Liver (tissue), 9 donors: ENCODE measurements around the gene TOX4. TPM values are rescaled to one million over a fixed set of nuclear protein-coding genes. Genes with fewer than 3 reads are reported as not detected.

Experiments
- DNase-seq: peaks from one replicate; pipeline ENCODE4 v3.0.0-alpha.2; 2017; ENCODE audit warnings: low spot score
- H3K27ac ChIP-seq, 2 donors: one replicate each; pipeline ENCODE4 v1.7.0; 2013; ENCODE audit warnings: inconsistent platforms in 2 of 2, low read length in 2 of 2, control low read depth in 1 of 2, low read depth in 1 of 2, mild to moderate bottlenecking in 1 of 2
- H3K27me3 ChIP-seq, 4 donors: one replicate each; pipeline versions ENCODE4 v1.6.1 to v1.7.0; 2013; ENCODE audit warnings: low read length in 3 of 4, inconsistent platforms in 1 of 4, mild to moderate bottlenecking in 1 of 4, moderate library complexity in 1 of 4; ENCODE audit not compliant: control insufficient read depth in 4 of 4, insufficient read depth in 4 of 4
- H3K36me3 ChIP-seq, 4 donors: one replicate each; pipeline versions ENCODE4 v1.6.1 to v1.7.0; 2013; ENCODE audit warnings: low read length in 3 of 4, mild to moderate bottlenecking in 3 of 4, low read depth in 1 of 4, moderate library complexity in 1 of 4; ENCODE audit not compliant: control insufficient read depth in 4 of 4, insufficient read depth in 3 of 4
- H3K4me1 ChIP-seq, 4 donors: one replicate each; pipeline versions ENCODE4 v1.6.1 to v1.7.0; 2013; ENCODE audit warnings: low read length in 3 of 4, mild to moderate bottlenecking in 3 of 4, moderate library complexity in 1 of 4; ENCODE audit not compliant: control insufficient read depth in 4 of 4, insufficient read depth in 4 of 4
- H3K4me3 ChIP-seq, 3 donors: one replicate each; pipeline versions ENCODE4 v1.6.1 to v1.7.0; 2013; ENCODE audit warnings: low read length in 3 of 3, control low read depth in 1 of 3, low read depth in 1 of 3, mild to moderate bottlenecking in 1 of 3
- H3K9ac ChIP-seq, 2 donors: one replicate each; pipeline ENCODE4 v1.7.0; 2013; ENCODE audit warnings: low read length in 2 of 2, mild to moderate bottlenecking in 2 of 2, moderate library complexity in 2 of 2, control low read depth in 1 of 2, low read depth in 1 of 2
- H3K9me3 ChIP-seq, 4 donors: one replicate each; pipeline versions ENCODE4 v1.6.1 to v1.7.0; 2013; ENCODE audit warnings: low read length in 3 of 4; ENCODE audit not compliant: control insufficient read depth in 4 of 4
- EGR1 ChIP-seq, 2 donors: IDR thresholded peaks; 2 replicates each; pipeline ENCODE4 v1.6.1; 2016 to 2018; ENCODE audit warnings: antibody characterized with exemption in 2 of 2, low read depth in 2 of 2
- FOXA1 ChIP-seq: IDR thresholded peaks from 2 replicates; pipeline ENCODE4 v1.6.1; 2016; ENCODE audit warnings: antibody characterized with exemption
- FOXA2 ChIP-seq: IDR thresholded peaks from 2 replicates; pipeline ENCODE4 v1.6.1; 2016; ENCODE audit warnings: antibody characterized with exemption
- GABPA ChIP-seq, 2 donors: IDR thresholded peaks in 1 of 2; conservative IDR thresholded peaks in 1 of 2; 2 replicates each; pipeline ENCODE4 v1.6.1; 2016; ENCODE audit warnings: antibody characterized with exemption in 2 of 2, mild to moderate bottlenecking in 1 of 2, moderate library complexity in 1 of 2
- HNF4A ChIP-seq, 2 donors: conservative IDR thresholded peaks; 2 replicates each; pipeline ENCODE4 v1.6.1; 2016; ENCODE audit warnings: antibody characterized with exemption in 2 of 2, mild to moderate bottlenecking in 2 of 2
- HNF4G ChIP-seq: IDR thresholded peaks from 2 replicates; pipeline ENCODE4 v1.6.1; 2016; ENCODE audit warnings: antibody characterized with exemption
- JUND ChIP-seq, 2 donors: IDR thresholded peaks; 2 replicates each; pipeline ENCODE4 v1.6.1; 2016; ENCODE audit warnings: antibody characterized with exemption in 2 of 2
- NR2F2 ChIP-seq: IDR thresholded peaks from 2 replicates; pipeline ENCODE4 v1.6.1; 2016; ENCODE audit warnings: antibody characterized with exemption
- RAD21 ChIP-seq, 2 donors: IDR thresholded peaks; 2 replicates each; pipeline ENCODE4 v1.6.1; 2016; ENCODE audit warnings: antibody characterized with exemption in 2 of 2, mild to moderate bottlenecking in 2 of 2
- REST ChIP-seq: IDR thresholded peaks from 2 replicates; pipeline ENCODE4 v1.6.1; 2016; ENCODE audit warnings: antibody characterized with exemption, mild to moderate bottlenecking
- RXRA ChIP-seq, 2 donors: IDR thresholded peaks; 2 replicates each; pipeline ENCODE4 v1.6.1; 2017 to 2018; ENCODE audit warnings: antibody characterized with exemption in 2 of 2, mild to moderate bottlenecking in 1 of 2
- SP1 ChIP-seq: IDR thresholded peaks from 2 replicates; pipeline ENCODE4 v1.6.1; 2018; ENCODE audit warnings: antibody characterized with exemption, mild to moderate bottlenecking
- YY1 ChIP-seq: IDR thresholded peaks from 2 replicates; pipeline ENCODE4 v1.6.1; 2016; ENCODE audit warnings: antibody characterized with exemption, mild to moderate bottlenecking
- WGBS: extraction: QIAGEN DNeasy Blood & Tissue Kit; methylation state at CpG from one replicate; pipeline ENCODE4 v1.1.7; 2013; 5-methylcytosine and 5-hydroxymethylcytosine counted together
- polyA plus RNA-seq, 2 donors: library from polyadenylated mRNA; stranded (reverse) in 1 of 2; unstranded in 1 of 2; fragments of 200-250 nt in 1 of 2; fragments of >200 nt in 1 of 2; fragmentation: Nextera tagmentation in 1 of 2; extraction: Ambion mirVana in 1 of 2; gene quantifications; one replicate each; pipeline versions ENCODE4 v1.2.1 to v1.2.3, GENCODE V29; 2013 to 2015
- total RNA-seq, 2 donors: library from RNA; depleted of rRNA; stranded (reverse); fragments of >200 nt; gene quantifications; one replicate each; pipeline ENCODE4 v1.2.3, GENCODE V29; 2014
- TF ChIP-seq, protein P1 (sequence below): IDR thresholded peaks from 2 replicates; pipeline ENCODE4 v1.6.1; 2016; ENCODE audit warnings: antibody characterized with exemption
- TF ChIP-seq, protein P2 (sequence below): fragments of 150-350 bp; IDR thresholded peaks from 2 replicates; pipeline ENCODE4 v1.5.1; 2017; ENCODE audit warnings: improper control_type of control experiment, low read depth, low read length; ENCODE audit not compliant: missing input control
- TF ChIP-seq, protein P3 (sequence below): IDR thresholded peaks from 2 replicates; pipeline ENCODE4 v1.6.1; 2016; ENCODE audit warnings: antibody characterized with exemption
- donor health status: healthy.
- donor health status: healthy.
- donor health status: healthy.
- donor health status: healthy.
- donor health status: healthy.

The TOX4 gene
- total and polyA plus RNA-seq, 4 donors = 16.9 to 29.8 (median 20.4) TPM

GRCh38 chr14:21524575-21525490 is 47.8 kb downstream of the TOX4 start:
- H3K4me3 ChIP-seq = no peak overlapping the region
- DNase-seq = no peak
- H3K9ac ChIP-seq = no peak overlapping the region
- no peaks in the 10 kb centered on the region for H3K27me3 ChIP-seq
- WGBS = 91% methylated on average over 18 of the region's 18 CpGs
- peaks cover 0 to 5% (median 2%) of the 10 kb centered on the region in 4 donors for H3K4me1 ChIP-seq
- H3K27ac ChIP-seq = no peak overlapping the region
- TF ChIP-seq GABPA (IDR thresholded peaks at IDR 0.05 in 1 of 2, conservative IDR thresholded peaks at IDR 0.05 in 1 of 2) (no peak), YY1 (no peak), HNF4A (conservative IDR thresholded peaks at IDR 0.05) (no peak), REST (no peak), FOXA2 (no peak), RXRA (IDR thresholded peaks at IDR 0.05) (no peak), FOXA1 (no peak), JUND (IDR thresholded peaks at IDR 0.05) (no peak), NR2F2 (no peak), RAD21 (IDR thresholded peaks at IDR 0.05) (no peak), HNF4G (no peak), SP1 (no peak), EGR1 (IDR thresholded peaks at IDR 0.05; ENCODE audit: low read depth in 2 of 2) (no peak)
- TF ChIP-seq, protein P1, sequence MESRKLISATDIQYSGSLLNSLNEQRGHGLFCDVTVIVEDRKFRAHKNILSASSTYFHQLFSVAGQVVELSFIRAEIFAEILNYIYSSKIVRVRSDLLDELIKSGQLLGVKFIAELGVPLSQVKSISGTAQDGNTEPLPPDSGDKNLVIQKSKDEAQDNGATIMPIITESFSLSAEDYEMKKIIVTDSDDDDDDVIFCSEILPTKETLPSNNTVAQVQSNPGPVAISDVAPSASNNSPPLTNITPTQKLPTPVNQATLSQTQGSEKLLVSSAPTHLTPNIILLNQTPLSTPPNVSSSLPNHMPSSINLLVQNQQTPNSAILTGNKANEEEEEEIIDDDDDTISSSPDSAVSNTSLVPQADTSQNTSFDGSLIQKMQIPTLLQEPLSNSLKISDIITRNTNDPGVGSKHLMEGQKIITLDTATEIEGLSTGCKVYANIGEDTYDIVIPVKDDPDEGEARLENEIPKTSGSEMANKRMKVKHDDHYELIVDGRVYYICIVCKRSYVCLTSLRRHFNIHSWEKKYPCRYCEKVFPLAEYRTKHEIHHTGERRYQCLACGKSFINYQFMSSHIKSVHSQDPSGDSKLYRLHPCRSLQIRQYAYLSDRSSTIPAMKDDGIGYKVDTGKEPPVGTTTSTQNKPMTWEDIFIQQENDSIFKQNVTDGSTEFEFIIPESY = no peak
- TF ChIP-seq, protein P2, sequence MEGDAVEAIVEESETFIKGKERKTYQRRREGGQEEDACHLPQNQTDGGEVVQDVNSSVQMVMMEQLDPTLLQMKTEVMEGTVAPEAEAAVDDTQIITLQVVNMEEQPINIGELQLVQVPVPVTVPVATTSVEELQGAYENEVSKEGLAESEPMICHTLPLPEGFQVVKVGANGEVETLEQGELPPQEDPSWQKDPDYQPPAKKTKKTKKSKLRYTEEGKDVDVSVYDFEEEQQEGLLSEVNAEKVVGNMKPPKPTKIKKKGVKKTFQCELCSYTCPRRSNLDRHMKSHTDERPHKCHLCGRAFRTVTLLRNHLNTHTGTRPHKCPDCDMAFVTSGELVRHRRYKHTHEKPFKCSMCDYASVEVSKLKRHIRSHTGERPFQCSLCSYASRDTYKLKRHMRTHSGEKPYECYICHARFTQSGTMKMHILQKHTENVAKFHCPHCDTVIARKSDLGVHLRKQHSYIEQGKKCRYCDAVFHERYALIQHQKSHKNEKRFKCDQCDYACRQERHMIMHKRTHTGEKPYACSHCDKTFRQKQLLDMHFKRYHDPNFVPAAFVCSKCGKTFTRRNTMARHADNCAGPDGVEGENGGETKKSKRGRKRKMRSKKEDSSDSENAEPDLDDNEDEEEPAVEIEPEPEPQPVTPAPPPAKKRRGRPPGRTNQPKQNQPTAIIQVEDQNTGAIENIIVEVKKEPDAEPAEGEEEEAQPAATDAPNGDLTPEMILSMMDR = no peak
- TF ChIP-seq, protein P3, sequence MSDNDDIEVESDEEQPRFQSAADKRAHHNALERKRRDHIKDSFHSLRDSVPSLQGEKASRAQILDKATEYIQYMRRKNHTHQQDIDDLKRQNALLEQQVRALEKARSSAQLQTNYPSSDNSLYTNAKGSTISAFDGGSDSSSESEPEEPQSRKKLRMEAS = no peak
- H3K36me3 ChIP-seq = no peaks in the 10 kb centered on the region
- no peaks in the 10 kb centered on the region for H3K9me3 ChIP-seq
